Fibroblast of lung (primary cell): ENCODE data around the gene PAPPA. TPM values are rescaled to one million over a fixed set of nuclear protein-coding genes. Genes with fewer than 3 reads are reported as not detected.

Experiments
- DNase-seq, 2 donors: peaks; one replicate each; pipeline versions ENCODE4 v3.0.0 to v3.0.0-alpha.2; 2010; ENCODE audit warnings: low read depth in 2 of 2
- H2AFZ ChIP-seq: 2 replicates; pipeline ENCODE4 v1.5.1; 2012; ENCODE audit warnings: low read length, control low read depth, inconsistent platforms
- H3K27ac ChIP-seq: 2 replicates; pipeline ENCODE4 v1.5.1; 2011; ENCODE audit warnings: low read length, control low read depth; ENCODE audit not compliant: insufficient read depth
- H3K27me3 ChIP-seq: 2 replicates; pipeline ENCODE4 v1.5.1; 2011; ENCODE audit warnings: mild to moderate bottlenecking, low read length; ENCODE audit not compliant: control insufficient read depth, insufficient read depth
- H3K36me3 ChIP-seq: 2 replicates; pipeline ENCODE4 v1.5.1; 2011; ENCODE audit warnings: low read length; ENCODE audit not compliant: control insufficient read depth, insufficient read depth
- H3K4me1 ChIP-seq: 2 replicates; pipeline ENCODE4 v1.5.1; 2011; ENCODE audit warnings: low read length; ENCODE audit not compliant: control insufficient read depth, insufficient read depth; ENCODE audit errors: extremely low read depth
- H3K4me2 ChIP-seq: 2 replicates; pipeline ENCODE4 v1.5.1; 2011; ENCODE audit warnings: low read length, control low read depth; ENCODE audit not compliant: insufficient read depth; ENCODE audit errors: extremely low read depth
- H3K4me3 ChIP-seq, 4 experiments: fragments of 200-600 bp in 1 of 4; sonication (generic) in 1 of 4; replicated peaks in 1 of 4; 2 replicates each; pipeline ENCODE4 v1.5.1; 2011 to 2016; ENCODE audit warnings: low read length in 4 of 4, low read depth in 3 of 4, mild to moderate bottlenecking in 3 of 4, control low read depth in 2 of 4, inconsistent platforms in 1 of 4, mixed read lengths in 1 of 4; ENCODE audit not compliant: insufficient read depth in 1 of 4; ENCODE audit errors: control extremely low read depth in 1 of 4
- H3K79me2 ChIP-seq: 2 replicates; pipeline ENCODE4 v1.5.1; 2012; ENCODE audit warnings: mild to moderate bottlenecking, low read length, inconsistent platforms; ENCODE audit not compliant: control insufficient read depth, insufficient read depth
- H3K9ac ChIP-seq: 2 replicates; pipeline ENCODE4 v1.5.1; 2011; ENCODE audit warnings: mild to moderate bottlenecking, low read length, control low read depth; ENCODE audit not compliant: insufficient read depth
- H3K9me3 ChIP-seq: 2 replicates; pipeline ENCODE4 v1.5.1; 2012; ENCODE audit warnings: low read depth, low read length; ENCODE audit not compliant: control insufficient read depth, insufficient read depth
- H4K20me1 ChIP-seq: 2 replicates; pipeline ENCODE4 v1.5.1; 2011; ENCODE audit warnings: low read length; ENCODE audit not compliant: control insufficient read depth, insufficient read depth; ENCODE audit errors: extremely low read depth
- CTCF ChIP-seq, 2 donors: IDR thresholded peaks in 1 of 2; conservative IDR thresholded peaks in 1 of 2; 1 replicate in 1 of 2; 2 replicates in 1 of 2; pipeline ENCODE4 v1.5.1; 2011 to 2012; ENCODE audit warnings: low read length in 2 of 2, control low read depth in 1 of 2, inconsistent platforms in 1 of 2, low read depth in 1 of 2, mild to moderate bottlenecking in 1 of 2
- EZH2 ChIP-seq: IDR thresholded peaks from 2 replicates; pipeline ENCODE4 v1.5.1; 2012; ENCODE audit warnings: low read length, control low read depth, mild to moderate bottlenecking; ENCODE audit errors: missing control alignments
- polyA plus RNA-seq, 2 donors: library from polyadenylated mRNA; depleted of rRNA in 1 of 2; stranded (reverse) in 1 of 2; unstranded in 1 of 2; fragments of >200 nt; gene quantifications; 2 replicates each; pipeline ENCODE4 v1.2.1, GENCODE V29; 2011 to 2012; ENCODE audit warnings: missing spikeins in 1 of 2
- total RNA-seq: library from RNA; depleted of rRNA; stranded (reverse); fragments of >200 nt; gene quantifications from 2 replicates; pipeline ENCODE4 v1.2.1, GENCODE V29; 2014

PAPPA gene
- total and polyA plus RNA-seq, 2 donors (not counting 1 experiment from before 2014, with no cell fraction given): 8.8 to 45.7 TPM

GRCh38 chr9:116223926-116224325 is 70.3 kb downstream of the PAPPA start:
- no peaks in the 10 kb centered on the region for H4K20me1 ChIP-seq
- no peak overlapping the region for H3K4me3 ChIP-seq
- no peaks in the 10 kb centered on the region for H3K27me3 ChIP-seq
- no peak overlapping the region for H3K27ac ChIP-seq
- no peaks in the 10 kb centered on the region for H3K9me3 ChIP-seq
- no peaks in the 10 kb centered on the region for H3K4me1 ChIP-seq
- no peak overlapping the region for H2AFZ ChIP-seq
- H3K4me2 ChIP-seq: no peak overlapping the region
- no peaks in the 10 kb centered on the region for H3K79me2 ChIP-seq
- H3K9ac ChIP-seq: no peak overlapping the region
- TF ChIP-seq CTCF (conservative IDR thresholded peaks at IDR 0.05 in 1 of 2, IDR thresholded peaks at IDR 0.05 in 1 of 2; ENCODE audit: low read depth in 1 of 2, low read length in 2 of 2): no peak
- TF ChIP-seq EZH2: no peak
- H3K36me3 ChIP-seq: no peaks in the 10 kb centered on the region
- DNase-seq: peak in 1 of 2 donors; percentile 25

GRCh38 chr9:116230051-116230632 is 76.6 kb downstream of the PAPPA start:
- H3K27me3 ChIP-seq: no peaks in the 10 kb centered on the region
- H4K20me1 ChIP-seq: no peaks in the 10 kb centered on the region
- H3K4me1 ChIP-seq: peaks cover 15% of the 10 kb centered on the region
- H3K36me3 ChIP-seq: no peaks in the 10 kb centered on the region
- no peaks in the 10 kb centered on the region for H3K79me2 ChIP-seq
- no peak overlapping the region for H2AFZ ChIP-seq
- TF ChIP-seq CTCF (conservative IDR thresholded peaks at IDR 0.05 in 1 of 2, IDR thresholded peaks at IDR 0.05 in 1 of 2; ENCODE audit: low read depth in 1 of 2, low read length in 2 of 2): no peak
- TF ChIP-seq EZH2: no peak
- DNase-seq: peak in 1 of 2 donors; percentile 26
- H3K9me3 ChIP-seq: no peaks in the 10 kb centered on the region
- H3K4me2 ChIP-seq: no peak overlapping the region
- H3K27ac ChIP-seq: no peak overlapping the region
- no peak overlapping the region for H3K9ac ChIP-seq
- H3K4me3 ChIP-seq: no peak overlapping the region

GRCh38 chr9:116232424-116233159 is 79.0 kb downstream of the PAPPA start:
- Histone ChIP-seq H4K20me1 (no peaks in the 10 kb centered on the region), H3K4me3 (no peak overlapping the region), H3K79me2 (no peaks in the 10 kb centered on the region), H3K4me2 (no peak overlapping the region), H3K9me3 (no peaks in the 10 kb centered on the region), H2AFZ (no peak overlapping the region), H3K9ac (no peak overlapping the region), H3K4me1 (peaks cover 15% of the 10 kb centered on the region), H3K27me3 (no peaks in the 10 kb centered on the region), H3K27ac (no peak overlapping the region), H3K36me3 (no peaks in the 10 kb centered on the region)
- no peak for TF ChIP-seq EZH2
- TF ChIP-seq CTCF (conservative IDR thresholded peaks at IDR 0.05 in 1 of 2, IDR thresholded peaks at IDR 0.05 in 1 of 2; ENCODE audit: low read depth in 1 of 2, low read length in 2 of 2): no peak
- DNase-seq: peak in 1 of 2 donors; percentile 42
